Measurements from ENCODE around the gene CCDC126.

GRCh38 chr7:23672033-23672432 lies 74.9 kb downstream of the CCDC126 start:
- TF ChIP-seq CTCF (IDR thresholded peaks at IDR 0.05; ENCODE audit: low read length) (no peak), EZH2 (IDR thresholded peaks at IDR 0.05; ENCODE audit: borderline replicate concordance, low read length) (no peak)
